T-cell (primary cell): ENCODE results near the gene BICD1. TPM values are rescaled to one million over a fixed set of nuclear protein-coding genes. Genes with fewer than 3 reads are reported as not detected.

Experiments
- ATAC-seq, 4 experiments: fragments of 200-7000 bp in 3 of 4; fragments of 150-1000 bp in 1 of 4; cut with Tn5 transposase; replicated peaks in 1 of 4; 1 replicate in 3 of 4; 2 replicates in 1 of 4; pipeline ENCODE4 v1.10.0; 2021; ENCODE audit warnings: moderate library complexity in 3 of 4, mild to moderate bottlenecking in 2 of 4, moderate number of reproducible peaks in 1 of 4
- CTCF ChIA-PET, 2 donors: fragments of 300-600 bp; sonication (Branson Sonifier 250); formaldehyde crosslinking; loops; one replicate each; lab custom pipeline; 2022; ENCODE audit warnings: antibody characterized with exemption in 2 of 2; lab: Charles Lee
- POLR2A ChIA-PET, 2 donors: fragments of 300-600 bp; sonication (Branson Sonifier 250); formaldehyde crosslinking; loops; one replicate each; lab custom pipeline; 2022; ENCODE audit warnings: antibody characterized with exemption in 2 of 2; lab: Charles Lee
- DNase-seq, 35 experiments: peaks; one replicate each; pipeline versions ENCODE4 v3.0.0 to v3.0.0-alpha.2; 2013 to 2023
- H3K27ac ChIP-seq: one replicate; pipeline ENCODE4 v1.5.1; 2013; ENCODE audit warnings: low read length
- H3K27me3 ChIP-seq, 2 experiments: replicated peaks in 1 of 2; 1 replicate in 1 of 2; 2 replicates in 1 of 2; pipeline versions ENCODE4 v1.6.1 to v1.7.0; 2013; ENCODE audit warnings: low read length in 1 of 2, mixed read lengths in 1 of 2; ENCODE audit not compliant: control insufficient read depth in 2 of 2, insufficient read depth in 2 of 2; ENCODE audit errors: extremely low read depth in 1 of 2
- H3K36me3 ChIP-seq, 2 donors: 1 replicate in 1 of 2; 2 replicates in 1 of 2; pipeline versions ENCODE4 v1.6.1 to v1.7.0; 2013; ENCODE audit warnings: low read length in 1 of 2; ENCODE audit not compliant: control insufficient read depth in 2 of 2, insufficient read depth in 1 of 2; ENCODE audit errors: extremely low read depth in 1 of 2
- H3K4me1 ChIP-seq, 2 experiments: 1 replicate in 1 of 2; 2 replicates in 1 of 2; pipeline versions ENCODE4 v1.6.1 to v1.7.0; 2013; ENCODE audit warnings: low read length in 2 of 2, mixed read lengths in 1 of 2; ENCODE audit not compliant: insufficient read depth in 2 of 2, control insufficient read depth in 1 of 2; ENCODE audit errors: extremely low read depth in 1 of 2
- H3K4me3 ChIP-seq, 2 donors: 1 replicate in 1 of 2; 2 replicates in 1 of 2; pipeline versions ENCODE4 v1.5.1 to v1.7.0; 2013; ENCODE audit warnings: mild to moderate bottlenecking in 2 of 2, low read length in 1 of 2, moderate library complexity in 1 of 2; ENCODE audit not compliant: control insufficient read depth in 1 of 2; ENCODE audit errors: extremely low read depth in 1 of 2
- H3K9me3 ChIP-seq: 2 replicates; pipeline ENCODE4 v1.7.0; 2013
- H3K27ac Mint-ChIP-seq, 2 donors: one replicate each; pipeline ENCODE4 v1.8.0; 2020 to 2021; ENCODE audit warnings: mild to moderate bottlenecking in 2 of 2, mixed read lengths in 2 of 2
- H3K27me3 Mint-ChIP-seq, 2 donors: one replicate each; pipeline ENCODE4 v1.8.0; 2021 to 2022; ENCODE audit warnings: mixed read lengths in 2 of 2
- H3K36me3 Mint-ChIP-seq: one replicate; pipeline ENCODE4 v1.8.0; 2021; ENCODE audit warnings: mixed read lengths
- H3K4me1 Mint-ChIP-seq, 3 donors: one replicate each; pipeline ENCODE4 v1.8.0; 2020 to 2022; ENCODE audit warnings: mixed read lengths in 3 of 3, mild to moderate bottlenecking in 1 of 3
- H3K4me3 Mint-ChIP-seq, 3 donors: one replicate each; pipeline ENCODE4 v1.8.0; 2020 to 2022; ENCODE audit warnings: mild to moderate bottlenecking in 3 of 3, mixed read lengths in 3 of 3, moderate library complexity in 3 of 3
- H3K9me3 Mint-ChIP-seq, 3 donors: one replicate each; pipeline ENCODE4 v1.8.0; 2020 to 2022; ENCODE audit warnings: mixed read lengths in 3 of 3
- WGBS: methylation state at CpG from one replicate; pipeline ENCODE4 v1.1.5; 2013; ENCODE audit warnings: missing lambda C conversion rate; ENCODE audit not compliant: insufficient coverage; 5-methylcytosine and 5-hydroxymethylcytosine counted together
- total RNA-seq, 35 experiments: library from RNA in 6 of 35; stranded (reverse) in 6 of 35; fragments of 120-200 nt in 1 of 35; gene quantifications; one replicate each; pipeline versions ENCODE4 v1.2.1 to v1.2.4 and lab custom pipeline; 2013 to 2026

BICD1 gene
- total RNA-seq, 5 donors from 2014 or later (not counting 1 experiment from before 2014, with no cell fraction given), result 17.2 to 19.6 (median 19.1) TPM

DNA sequence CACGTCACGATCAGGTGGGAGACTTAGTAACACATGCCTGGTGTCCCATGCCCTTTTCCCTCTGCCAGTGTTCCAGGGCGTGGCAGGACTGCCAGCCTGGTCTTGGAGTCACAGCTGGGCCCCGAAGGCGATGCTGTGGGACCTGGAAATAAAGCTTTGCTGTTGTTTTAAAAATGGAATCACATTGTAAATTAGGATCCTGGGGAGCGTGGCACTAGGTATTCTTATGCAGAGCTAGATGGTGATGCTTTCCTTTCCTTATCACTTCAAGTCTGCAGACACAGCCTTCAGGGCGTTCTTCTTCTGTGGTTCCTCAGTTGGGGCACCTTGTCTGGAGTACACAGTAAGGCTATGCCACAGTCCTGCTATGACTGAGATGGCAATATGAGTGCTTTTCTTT lies 64.6 kb downstream of the BICD1 start:
- Mint-ChIP-seq H3K4me1 (peaks cover 0 to 3% (median 2%) of the 10 kb centered on the region in 3 donors), H3K36me3 (peaks cover 20% of the 10 kb centered on the region), H3K9me3 (no peaks in the 10 kb centered on the region), H3K27me3 (no peaks in the 10 kb centered on the region), H3K4me3 (no peak overlapping the region), H3K27ac (no peak overlapping the region)
- H3K4me1 ChIP-seq, result no peaks in the 10 kb centered on the region
- ATAC-seq (no peak), DNase-seq (no peak)
- no peak overlapping the region for H3K27ac ChIP-seq
- H3K9me3 ChIP-seq, result peaks cover 2% of the 10 kb centered on the region
- WGBS, result 100% methylated on average over 2 of the region's 7 CpGs
- no peaks in the 10 kb centered on the region for H3K27me3 ChIP-seq
- POLR2A ChIA-PET, result interaction anchor here in 1 of 2 donors (0.6 kb wide), 1 partner anchor 1547 kb away, joined by 5 read pairs; no protein-coding TSS in a partner anchor
- H3K36me3 ChIP-seq, result no peaks in the 10 kb centered on the region
- H3K4me3 ChIP-seq, result no peak overlapping the region
- CTCF ChIA-PET, result interaction anchor here in 1 of 2 donors (0.5 to 0.6 kb wide), 2 partner anchors 50 to 409 kb away, joined by 3 to 7 read pairs; no protein-coding TSS in a partner anchor

DNA sequence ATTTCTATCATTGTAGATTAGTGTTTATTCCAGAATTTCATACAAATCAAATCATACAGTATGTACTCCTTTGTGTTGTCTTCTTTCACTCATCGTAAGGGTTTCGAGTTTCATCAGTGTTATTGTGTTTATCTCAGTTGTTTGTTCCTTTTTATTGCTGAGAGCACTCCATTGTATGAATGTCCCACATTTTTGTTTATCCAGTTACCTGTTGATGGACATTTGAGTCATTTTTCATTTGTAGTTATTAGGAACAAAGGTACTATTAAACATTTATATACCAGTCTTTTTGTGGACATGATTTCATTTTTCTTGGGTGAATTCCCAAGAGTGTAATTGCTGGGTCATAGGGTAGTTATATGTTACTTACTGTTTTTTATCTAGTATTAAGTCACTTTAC lies 70.0 kb downstream of the BICD1 start:
- no peaks in the 10 kb centered on the region for H3K27me3 Mint-ChIP-seq
- H3K27ac ChIP-seq, result no peak overlapping the region
- no peak overlapping the region for H3K4me3 ChIP-seq
- peaks cover 0 to 7% (median 2%) of the 10 kb centered on the region in 3 donors for H3K4me1 Mint-ChIP-seq
- ATAC-seq (no peak), DNase-seq (no peak)
- H3K27me3 ChIP-seq, result no peaks in the 10 kb centered on the region
- H3K4me1 ChIP-seq, result no peaks in the 10 kb centered on the region
- WGBS, result no CpG with 5 or more reads among the region's 2 CpGs
- no peaks in the 10 kb centered on the region for H3K36me3 ChIP-seq
- H3K4me3 Mint-ChIP-seq, result no peak overlapping the region
- H3K9me3 Mint-ChIP-seq, result no peaks in the 10 kb centered on the region
- no peaks in the 10 kb centered on the region for H3K9me3 ChIP-seq
- ChIA-PET CTCF (no interaction called here), POLR2A (interaction anchor here in 1 of 2 donors (0.7 kb wide), 1 partner anchor 1563 kb away, joined by 3 read pairs; no protein-coding TSS in a partner anchor)
- H3K36me3 Mint-ChIP-seq, result peaks cover 15% of the 10 kb centered on the region
- H3K27ac Mint-ChIP-seq, result no peak overlapping the region

DNA sequence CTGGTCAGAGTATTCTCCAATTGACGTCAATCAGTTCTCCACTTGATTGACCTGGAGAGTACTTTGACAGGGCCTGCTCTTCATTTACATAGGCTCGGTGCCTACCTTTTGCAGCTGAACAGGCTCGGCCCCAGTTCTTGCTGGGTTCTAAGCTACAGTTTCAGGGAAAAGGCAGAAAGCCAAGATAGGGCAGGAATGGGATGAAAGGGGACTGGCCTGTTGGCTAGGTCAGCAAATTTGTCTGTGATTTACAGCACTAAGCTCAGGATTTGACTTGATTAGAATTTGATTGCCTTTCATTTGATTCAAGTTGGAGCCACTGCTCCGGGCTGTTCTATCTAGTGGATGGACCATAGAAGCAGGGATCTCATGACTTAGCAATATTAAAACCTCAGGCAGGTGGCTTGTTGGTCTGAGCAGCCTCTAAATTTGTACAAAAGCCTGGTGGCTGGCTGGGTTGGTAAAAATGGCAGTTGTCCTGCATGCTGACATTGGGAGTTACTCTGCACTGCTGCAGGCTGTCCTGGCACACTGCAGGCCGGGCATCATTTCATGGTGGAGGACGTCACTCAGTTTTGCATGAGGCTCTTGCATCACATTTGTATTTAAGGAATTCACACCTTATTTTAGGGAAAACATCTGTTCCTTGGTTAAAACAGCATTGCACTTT lies 71.8 kb downstream of the BICD1 start:
- no peak for ATAC-seq
- Mint-ChIP-seq H3K4me3 (no peak overlapping the region), H3K27ac (no peak overlapping the region), H3K36me3 (peaks cover 11% of the 10 kb centered on the region), H3K4me1 (peaks cover 0 to 4% (median 0%) of the 10 kb centered on the region in 3 donors), H3K9me3 (no peaks in the 10 kb centered on the region), H3K27me3 (no peaks in the 10 kb centered on the region)
- Histone ChIP-seq H3K4me3 (no peak overlapping the region), H3K36me3 (no peaks in the 10 kb centered on the region), H3K27me3 (no peaks in the 10 kb centered on the region), H3K4me1 (no peaks in the 10 kb centered on the region), H3K27ac (no peak overlapping the region), H3K9me3 (no peaks in the 10 kb centered on the region)
- POLR2A ChIA-PET, result no interaction called here
- CTCF ChIA-PET, result no interaction called here
- no peak for DNase-seq
- 98% methylated on average over 4 of the region's 6 CpGs for WGBS

DNA sequence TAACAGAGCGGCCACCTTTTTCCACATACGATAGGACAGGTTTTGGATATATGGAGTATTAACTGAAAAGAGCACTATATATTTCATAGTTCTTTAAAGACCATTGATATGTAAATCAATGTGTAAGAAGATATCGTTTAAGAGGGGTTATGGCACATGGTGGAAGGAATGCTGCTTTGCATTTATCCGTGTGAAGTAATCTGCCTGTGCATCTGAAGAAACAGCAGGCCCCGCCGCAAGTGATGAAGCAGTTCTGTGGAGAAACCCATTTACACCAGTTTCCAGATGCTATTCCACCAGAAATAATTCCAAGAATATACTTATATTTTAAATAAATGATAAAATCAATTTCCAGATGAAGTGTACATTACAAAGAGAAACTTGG lies 72.4 kb downstream of the BICD1 start:
- Histone ChIP-seq H3K9me3 (no peaks in the 10 kb centered on the region), H3K27ac (no peak overlapping the region), H3K36me3 (no peaks in the 10 kb centered on the region), H3K4me3 (no peak overlapping the region), H3K27me3 (no peaks in the 10 kb centered on the region), H3K4me1 (no peaks in the 10 kb centered on the region)
- POLR2A ChIA-PET, result no interaction called here
- no CpG with 5 or more reads among the region's 6 CpGs for WGBS
- no peak for DNase-seq
- no peak overlapping the region for H3K4me3 Mint-ChIP-seq
- no peak overlapping the region for H3K27ac Mint-ChIP-seq
- no peaks in the 10 kb centered on the region for H3K27me3 Mint-ChIP-seq
- CTCF ChIA-PET, result no interaction called here
- no peaks in the 10 kb centered on the region for H3K9me3 Mint-ChIP-seq
- no peak for ATAC-seq
- H3K4me1 Mint-ChIP-seq, result peaks cover 0 to 4% (median 0%) of the 10 kb centered on the region in 3 donors
- H3K36me3 Mint-ChIP-seq, result peaks cover 11% of the 10 kb centered on the region

DNA sequence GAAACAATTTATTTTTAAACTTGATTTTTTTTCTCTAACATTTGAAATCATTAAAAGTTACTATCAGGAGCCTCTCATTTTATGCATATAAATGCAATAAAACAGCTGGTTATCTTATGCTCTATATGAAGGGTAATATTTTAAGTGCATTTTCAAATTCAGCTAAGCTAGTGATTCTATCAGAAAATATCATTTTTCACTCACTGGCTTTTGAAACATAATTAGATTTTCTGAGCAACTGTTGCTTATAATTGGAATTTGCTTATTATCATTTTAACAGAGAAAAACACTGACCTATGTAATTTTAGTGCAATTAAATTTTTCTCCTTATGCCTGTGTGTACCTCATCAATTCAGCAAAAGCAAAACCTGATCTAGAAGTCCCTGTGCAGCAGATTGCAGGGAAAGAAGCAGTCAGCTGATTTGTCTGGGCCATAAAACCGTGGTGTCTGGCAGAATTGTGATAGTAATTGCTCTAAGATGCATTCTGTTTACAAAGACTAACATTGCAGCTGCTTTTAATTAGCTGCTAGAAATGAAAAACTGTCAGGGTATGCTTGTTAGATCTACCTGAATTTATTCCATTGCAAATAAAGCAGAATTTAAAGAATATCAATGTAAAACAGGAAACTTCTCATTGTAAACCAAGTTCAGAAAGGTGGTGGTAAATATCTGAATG lies 75.0 kb downstream of the BICD1 start:
- CTCF ChIA-PET, result interaction anchor here (0.7 kb wide), 2 partner anchors 105 to 122 kb away, joined by 3 read pairs; no protein-coding TSS in a partner anchor
- Histone ChIP-seq H3K4me1 (no peaks in the 10 kb centered on the region), H3K36me3 (no peaks in the 10 kb centered on the region), H3K4me3 (no peak overlapping the region), H3K9me3 (no peaks in the 10 kb centered on the region), H3K27ac (no peak overlapping the region), H3K27me3 (no peaks in the 10 kb centered on the region)
- POLR2A ChIA-PET, result no interaction called here
- no peaks in the 10 kb centered on the region for H3K27me3 Mint-ChIP-seq
- no peaks in the 10 kb centered on the region for H3K9me3 Mint-ChIP-seq
- no peak overlapping the region for H3K4me3 Mint-ChIP-seq
- H3K4me1 Mint-ChIP-seq, result peaks cover 0 to 4% (median 0%) of the 10 kb centered on the region in 3 donors
- peaks cover 14% of the 10 kb centered on the region for H3K36me3 Mint-ChIP-seq
- DNase-seq (no peak), ATAC-seq (no peak)
- H3K27ac Mint-ChIP-seq, result no peak overlapping the region
- WGBS, result 78% methylated on average over 1 of the region's 1 CpG

DNA sequence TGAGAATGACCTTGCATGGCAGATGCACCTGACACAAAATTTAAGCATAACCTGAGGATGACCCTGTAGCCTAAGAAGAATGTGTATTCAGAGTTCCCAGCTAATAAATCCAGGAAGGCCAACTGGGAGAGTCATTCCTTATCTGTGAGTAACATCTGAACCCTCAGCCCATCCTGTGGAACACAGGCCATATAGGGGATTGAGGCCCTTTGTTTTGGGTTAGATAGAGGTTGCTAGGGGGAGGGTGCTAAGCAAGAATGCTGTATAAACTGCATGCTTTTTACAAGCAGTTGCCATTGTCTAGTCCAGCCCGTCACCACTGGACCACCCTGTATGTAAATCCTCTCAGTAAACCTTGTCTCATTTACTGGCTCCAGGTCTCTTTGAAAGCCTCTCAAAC lies 77.0 kb downstream of the BICD1 start:
- 100% methylated on average over 1 of the region's 1 CpG for WGBS
- Histone ChIP-seq H3K9me3 (no peaks in the 10 kb centered on the region), H3K27ac (no peak overlapping the region), H3K4me3 (no peak overlapping the region), H3K27me3 (no peaks in the 10 kb centered on the region), H3K4me1 (no peaks in the 10 kb centered on the region), H3K36me3 (no peaks in the 10 kb centered on the region)
- ChIA-PET POLR2A (no interaction called here), CTCF (interaction anchor here in 1 of 2 donors (0.7 kb wide), 1 partner anchor 18 kb away, joined by 8 read pairs; no protein-coding TSS in a partner anchor)
- H3K27me3 Mint-ChIP-seq, result no peaks in the 10 kb centered on the region
- peaks cover 0 to 4% (median 0%) of the 10 kb centered on the region in 3 donors for H3K4me1 Mint-ChIP-seq
- H3K27ac Mint-ChIP-seq, result no peak overlapping the region
- no peaks in the 10 kb centered on the region for H3K9me3 Mint-ChIP-seq
- ATAC-seq (no peak), DNase-seq (no peak)
- H3K36me3 Mint-ChIP-seq, result peaks cover 19% of the 10 kb centered on the region
- H3K4me3 Mint-ChIP-seq, result no peak overlapping the region
